ENCODE data around the gene INF2. TPM values are rescaled to one million over a fixed set of nuclear protein-coding genes. Genes with fewer than 3 reads are reported as not detected.

Gene INF2
- polyA plus RNA-seq, 1 donor (not counting 4 experiments of a cell fraction or from before 2014, with no cell fraction given), result 22.6 TPM

GRCh38 chr14:104734601-104734990, 45.2 kb downstream of the INF2 start:
- Histone ChIP-seq H3K9me1 (ENCODE audit: control insufficient read depth, extremely low read depth, insufficient read depth, low read length) (no peaks in the 10 kb centered on the region), H3K4me3 (ENCODE audit: control insufficient read depth in 2 of 3, extremely low read depth in 1 of 3, insufficient read depth in 2 of 3, low read depth in 1 of 3, low read length in 3 of 3) (no peak overlapping the region), H3K9me3 (ENCODE audit: control insufficient read depth, low read depth, low read length) (no peaks in the 10 kb centered on the region), H3K36me3 (ENCODE audit: control insufficient read depth in 2 of 2, extremely low read depth in 1 of 2, insufficient read depth in 2 of 2, low read length in 2 of 2) (no peaks in the 10 kb centered on the region), H3K27ac (ENCODE audit: control insufficient read depth, insufficient read depth, low read length) (no peak overlapping the region), H3K4me1 (ENCODE audit: control insufficient read depth, extremely low read depth, insufficient read depth, low read length) (peaks cover 20% of the 10 kb centered on the region), H3K4me2 (ENCODE audit: control insufficient read depth, extremely low read depth, insufficient read depth, low read depth, low read length) (no peak overlapping the region), H4K20me1 (ENCODE audit: control insufficient read depth, extremely low read depth, insufficient read depth, low read length) (no peaks in the 10 kb centered on the region), H2AFZ (ENCODE audit: control insufficient read depth, low read length) (no peak overlapping the region), H3K27me3 (ENCODE audit: control insufficient read depth, extremely low read depth, insufficient read depth, low read length) (no peaks in the 10 kb centered on the region), H3K9ac (ENCODE audit: control insufficient read depth, extremely low read depth, insufficient read depth, low read length) (no peak overlapping the region), H3K79me2 (ENCODE audit: control insufficient read depth, insufficient read depth, low read length) (no peaks in the 10 kb centered on the region)
- TF ChIP-seq EZH2 (IDR thresholded peaks at IDR 0.05; ENCODE audit: low read length) (no peak), CTCF (optimal IDR thresholded peaks at IDR 0.05 in 1 of 3, IDR thresholded peaks at IDR 0.05 in 1 of 3, conservative IDR thresholded peaks at IDR 0.05 in 1 of 3; ENCODE audit: extremely low read depth in 1 of 3, insufficient read depth in 2 of 3, low read length in 3 of 3) (no peak)
- dilution Hi-C loops (cut with MboI; ENCODE audit: extremely low pct_ligation_motif_present, low sequenced_read_pairs), result no loop called here
- FAIRE-seq (no peak), DNase-seq (ENCODE audit: low read depth, low spot score) (no peak)

- DNase-seq (ENCODE audit: low read depth, low spot score) (no peak), FAIRE-seq (no peak)
- H4K20me1 ChIP-seq (ENCODE audit: control insufficient read depth, extremely low read depth, insufficient read depth, low read length), result no peaks in the 10 kb centered on the region
- H3K27me3 ChIP-seq (ENCODE audit: control insufficient read depth, extremely low read depth, insufficient read depth, low read length), result no peaks in the 10 kb centered on the region
- no peaks in the 10 kb centered on the region for H3K9me3 ChIP-seq (ENCODE audit: control insufficient read depth, low read depth, low read length)
- no peak overlapping the region for H3K4me2 ChIP-seq (ENCODE audit: control insufficient read depth, extremely low read depth, insufficient read depth, low read depth, low read length)
- no peak overlapping the region for H3K9ac ChIP-seq (ENCODE audit: control insufficient read depth, extremely low read depth, insufficient read depth, low read length)
- H3K36me3 ChIP-seq (ENCODE audit: control insufficient read depth in 2 of 2, extremely low read depth in 1 of 2, insufficient read depth in 2 of 2, low read length in 2 of 2), result no peaks in the 10 kb centered on the region
- H3K9me1 ChIP-seq (ENCODE audit: control insufficient read depth, extremely low read depth, insufficient read depth, low read length), result no peaks in the 10 kb centered on the region
- no peak overlapping the region for H3K4me3 ChIP-seq (ENCODE audit: control insufficient read depth in 2 of 3, extremely low read depth in 1 of 3, insufficient read depth in 2 of 3, low read depth in 1 of 3, low read length in 3 of 3)
- no peak overlapping the region for H3K27ac ChIP-seq (ENCODE audit: control insufficient read depth, insufficient read depth, low read length)
- no peaks in the 10 kb centered on the region for H3K79me2 ChIP-seq (ENCODE audit: control insufficient read depth, insufficient read depth, low read length)
- TF ChIP-seq CTCF (optimal IDR thresholded peaks at IDR 0.05 in 1 of 3, IDR thresholded peaks at IDR 0.05 in 1 of 3, conservative IDR thresholded peaks at IDR 0.05 in 1 of 3; ENCODE audit: extremely low read depth in 1 of 3, insufficient read depth in 2 of 3, low read length in 3 of 3), result no peak
- no peak for TF ChIP-seq EZH2 (IDR thresholded peaks at IDR 0.05; ENCODE audit: low read length)
- no peak overlapping the region for H2AFZ ChIP-seq (ENCODE audit: control insufficient read depth, low read length)
- dilution Hi-C loops (cut with MboI; ENCODE audit: extremely low pct_ligation_motif_present, low sequenced_read_pairs), result no loop called here
- H3K4me1 ChIP-seq (ENCODE audit: control insufficient read depth, extremely low read depth, insufficient read depth, low read length), result peaks cover 20% of the 10 kb centered on the region
Measured at GRCh38 chr14:104734991-104735779, 45.8 kb downstream of the INF2 start.

Data from keratinocyte (primary cell).